Smooth muscle cell (in vitro differentiated cells): ENCODE data around the gene SDC4. TPM values are rescaled to one million over a fixed set of nuclear protein-coding genes. Genes with fewer than 3 reads are reported as not detected.

Experiments
- DNase-seq: peaks from one replicate; lab custom pipeline; 2025; ENCODE audit not compliant: unreplicated experiment; lab: John Stamatoyannopoulos, UW
- H2AFZ ChIP-seq: fragments of 200-600 bp; sonication (generic); 2 replicates; pipeline ENCODE4 v1.6.0; 2016; ENCODE audit warnings: antibody characterized with exemption, low read depth, mild to moderate bottlenecking
- H3F3A ChIP-seq: fragments of 200-600 bp; sonication (generic); 2 replicates; pipeline ENCODE4 v1.6.0; 2017; ENCODE audit warnings: antibody characterized with exemption, low read depth
- H3K27ac ChIP-seq: fragments of 200-600 bp; sonication (generic); 2 replicates; pipeline ENCODE4 v1.5.1; 2016; ENCODE audit warnings: low read depth, mild to moderate bottlenecking
- H3K27me3 ChIP-seq: fragments of 200-600 bp; sonication (generic); 2 replicates; pipeline ENCODE4 v1.6.1; 2016; ENCODE audit warnings: low read depth, mild to moderate bottlenecking
- H3K36me3 ChIP-seq: fragments of 200-600 bp; sonication (generic); 2 replicates; pipeline ENCODE4 v1.5.1; 2016; ENCODE audit warnings: low read depth
- H3K4me1 ChIP-seq: fragments of 200-600 bp; sonication (generic); 2 replicates; pipeline ENCODE4 v1.5.1; 2016; ENCODE audit warnings: low read depth
- H3K4me2 ChIP-seq: fragments of 200-600 bp; sonication (generic); 2 replicates; pipeline ENCODE4 v1.6.0; 2016; ENCODE audit warnings: mild to moderate bottlenecking
- H3K4me3 ChIP-seq: fragments of 200-600 bp; sonication (generic); 2 replicates; pipeline ENCODE4 v1.5.1; 2016; ENCODE audit warnings: mild to moderate bottlenecking
- H3K79me2 ChIP-seq: fragments of 200-600 bp; sonication (generic); 2 replicates; pipeline ENCODE4 v1.6.0; 2016; ENCODE audit warnings: low read depth, mild to moderate bottlenecking
- H3K9ac ChIP-seq: fragments of 200-600 bp; sonication (generic); 2 replicates; pipeline ENCODE4 v1.6.0; 2016; ENCODE audit warnings: low read depth
- H3K9me3 ChIP-seq: fragments of 200-600 bp; sonication (generic); replicated peaks from 2 replicates; pipeline ENCODE4 v1.5.1; 2016; ENCODE audit warnings: low read depth
- H4K20me1 ChIP-seq: fragments of 200-600 bp; sonication (generic); 2 replicates; pipeline ENCODE4 v1.6.0; 2016; ENCODE audit warnings: low read depth
- CTCF ChIP-seq: fragments of 200-600 bp; sonication (generic); IDR thresholded peaks from 2 replicates; pipeline ENCODE4 v1.5.1; 2017; ENCODE audit warnings: borderline replicate concordance, mild to moderate bottlenecking, antibody characterized with exemption; ENCODE audit not compliant: insufficient read depth, poor library complexity, severe bottlenecking
- WGBS: methylation state at CpG from one replicate; pipeline ENCODE4 v1.1.7; 2016; ENCODE audit warnings: low lambda C conversion rate; 5-methylcytosine and 5-hydroxymethylcytosine counted together
- polyA plus RNA-seq: library from polyadenylated mRNA; unstranded; fragments of >200 nt; fragmentation: Nextera tagmentation; extraction: Ambion mirVana; gene quantifications from 2 replicates; pipeline ENCODE4 v1.2.1, GENCODE V29; 2016
- total RNA-seq: library from RNA; depleted of rRNA; stranded (reverse); fragments of >200 nt; gene quantifications from 2 replicates; pipeline ENCODE4 v1.2.3, GENCODE V29; 2014

The SDC4 gene
- total and polyA plus RNA-seq, 2 experiments from 2014 or later = 45.0 to 70.7 TPM

GRCh38 chr20:45313065-45313695, 35.0 kb downstream of the SDC4 start:
- H3K4me1 ChIP-seq = no peaks in the 10 kb centered on the region
- H3K36me3 ChIP-seq = no peaks in the 10 kb centered on the region
- no peak overlapping the region for H3K27ac ChIP-seq
- H3K4me2 ChIP-seq = no peak overlapping the region
- no peaks in the 10 kb centered on the region for H3K79me2 ChIP-seq
- no peaks in the 10 kb centered on the region for H3K9me3 ChIP-seq
- no peak for TF ChIP-seq CTCF
- no peaks in the 10 kb centered on the region for H3F3A ChIP-seq
- 94% methylated on average over 8 of the region's 8 CpGs for WGBS
- H3K27me3 ChIP-seq = no peaks in the 10 kb centered on the region
- no peak overlapping the region for H3K9ac ChIP-seq
- no peaks in the 10 kb centered on the region for H4K20me1 ChIP-seq
- H2AFZ ChIP-seq = no peak overlapping the region
- H3K4me3 ChIP-seq = no peak overlapping the region
- DNase-seq = no peak

GRCh38 chr20:45312241-45312640, 36.0 kb downstream of the SDC4 start:
- 89% methylated on average over 21 of the region's 21 CpGs for WGBS
- Histone ChIP-seq H4K20me1 (no peaks in the 10 kb centered on the region), H2AFZ (no peak overlapping the region), H3F3A (no peaks in the 10 kb centered on the region), H3K9me3 (no peaks in the 10 kb centered on the region), H3K9ac (no peak overlapping the region), H3K4me1 (no peaks in the 10 kb centered on the region), H3K79me2 (no peaks in the 10 kb centered on the region), H3K27ac (no peak overlapping the region), H3K4me3 (no peak overlapping the region), H3K27me3 (no peaks in the 10 kb centered on the region), H3K4me2 (no peak overlapping the region), H3K36me3 (no peaks in the 10 kb centered on the region)
- no peak for DNase-seq
- no peak for TF ChIP-seq CTCF

DNA sequence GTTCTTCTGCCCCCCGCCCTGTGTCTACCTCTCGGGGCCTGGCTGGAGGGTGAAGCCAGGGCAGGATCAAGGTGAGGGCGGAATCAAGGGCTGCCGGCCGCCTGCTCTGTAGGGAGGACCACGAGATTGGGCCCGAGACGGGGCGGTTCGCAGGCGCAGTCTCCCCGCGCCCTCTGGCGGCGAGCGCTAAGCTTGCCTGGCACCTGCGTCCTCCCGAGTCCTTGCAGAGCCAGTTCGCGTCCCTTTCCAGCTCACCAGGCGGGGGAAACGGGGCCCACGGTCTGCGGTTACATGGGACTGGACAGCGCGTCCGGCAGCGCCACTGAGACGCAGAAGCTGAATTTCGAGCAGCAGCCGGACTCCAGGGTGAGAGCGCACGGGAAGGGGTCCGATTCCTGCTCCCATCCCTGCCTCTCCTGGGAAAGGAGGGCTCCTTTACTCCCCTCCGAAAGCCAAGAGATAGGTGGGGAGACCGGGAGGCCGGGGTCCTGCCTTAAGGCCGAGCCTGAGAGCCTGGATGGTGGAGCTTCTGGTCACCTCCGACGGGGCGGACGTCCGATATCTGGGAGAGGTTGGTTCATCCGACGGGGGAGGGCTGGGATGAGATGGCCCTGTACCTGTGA, 36.5 kb downstream of the SDC4 start:
- 34% methylated on average over 45 of the region's 45 CpGs for WGBS

More for the DNA sequence above, 36.5 kb downstream of the SDC4 start:
- no peak overlapping the region for H3K4me3 ChIP-seq
- peak; percentile 20 for DNase-seq
- no peak overlapping the region for H3K4me2 ChIP-seq
- no peak overlapping the region for H3K9ac ChIP-seq
- no peaks in the 10 kb centered on the region for H3K9me3 ChIP-seq
- no peaks in the 10 kb centered on the region for H3F3A ChIP-seq
- peak; percentile 80 for TF ChIP-seq CTCF
- H3K27ac ChIP-seq = no peak overlapping the region
- H3K4me1 ChIP-seq = no peaks in the 10 kb centered on the region
- H3K79me2 ChIP-seq = no peaks in the 10 kb centered on the region
- no peaks in the 10 kb centered on the region for H3K27me3 ChIP-seq
- H4K20me1 ChIP-seq = no peaks in the 10 kb centered on the region
- no peak overlapping the region for H2AFZ ChIP-seq
- no peaks in the 10 kb centered on the region for H3K36me3 ChIP-seq
